Astrocyte (in vitro differentiated cells and primary cell): Measurements from ENCODE around the gene AMDHD1. TPM values are rescaled to one million over a fixed set of nuclear protein-coding genes. Genes with fewer than 3 reads are reported as not detected.
A peak's percentile ranks its signal among the peaks of the same experiment; 100 is the strongest.

Source experiments
- DNase-seq: peaks from one replicate; pipeline ENCODE4 v3.0.0-alpha.2; 2010; ENCODE audit warnings: low read depth
- FAIRE-seq: peaks from 2 replicates; lab custom pipeline; 2011; peaks lifted over from hg19 to GRCh38; lab: Jason Lieb, UNC
- H2AFZ ChIP-seq: 2 replicates; pipeline ENCODE4 v1.6.0; 2012; ENCODE audit warnings: low read depth, low read length, inconsistent platforms
- H3K27ac ChIP-seq: 2 replicates; pipeline ENCODE4 v1.5.1; 2011; ENCODE audit warnings: low read depth, low read length, inconsistent platforms
- H3K27me3 ChIP-seq: 2 replicates; pipeline ENCODE4 v1.6.0; 2011; ENCODE audit warnings: low read length, inconsistent platforms; ENCODE audit not compliant: insufficient read depth
- H3K36me3 ChIP-seq: 2 replicates; pipeline ENCODE4 v1.5.1; 2011; ENCODE audit warnings: low read length, inconsistent platforms; ENCODE audit not compliant: insufficient read depth
- H3K4me1 ChIP-seq: 2 replicates; pipeline ENCODE4 v1.5.1; 2011; ENCODE audit warnings: low read length, inconsistent platforms; ENCODE audit not compliant: insufficient read depth
- H3K4me2 ChIP-seq: 2 replicates; pipeline ENCODE4 v1.6.0; 2012; ENCODE audit warnings: low read length, inconsistent platforms
- H3K4me3 ChIP-seq: 2 replicates; pipeline ENCODE4 v1.5.1; 2011; ENCODE audit warnings: low read depth, mild to moderate bottlenecking, low read length, inconsistent platforms; ENCODE audit not compliant: insufficient read depth
- H3K79me2 ChIP-seq: 2 replicates; pipeline ENCODE4 v1.6.0; 2012; ENCODE audit warnings: mild to moderate bottlenecking, low read length, inconsistent platforms; ENCODE audit not compliant: insufficient read depth
- H3K9ac ChIP-seq: 2 replicates; pipeline ENCODE4 v1.6.0; 2012; ENCODE audit warnings: mild to moderate bottlenecking, low read length, inconsistent platforms
- H3K9me3 ChIP-seq: 2 replicates; pipeline ENCODE4 v1.5.1; 2012; ENCODE audit warnings: low read depth, mild to moderate bottlenecking, low read length, inconsistent platforms; ENCODE audit not compliant: insufficient read depth
- H4K20me1 ChIP-seq: 2 replicates; pipeline ENCODE4 v1.6.0; 2012; ENCODE audit warnings: low read length, inconsistent platforms; ENCODE audit not compliant: insufficient read depth
- H3K27ac Mint-ChIP-seq: one replicate; pipeline ENCODE4 v1.8.0; 2021; ENCODE audit warnings: mild to moderate bottlenecking, mixed read lengths; ENCODE audit not compliant: unreplicated experiment
- H3K27me3 Mint-ChIP-seq: one replicate; pipeline ENCODE4 v1.8.0; 2021; ENCODE audit warnings: low read depth, mixed read lengths; ENCODE audit not compliant: unreplicated experiment
- H3K36me3 Mint-ChIP-seq: one replicate; pipeline ENCODE4 v1.8.0; 2021; ENCODE audit warnings: low read depth, mixed read lengths; ENCODE audit not compliant: unreplicated experiment
- H3K4me1 Mint-ChIP-seq: one replicate; pipeline ENCODE4 v1.8.0; 2021; ENCODE audit warnings: low read depth, mixed read lengths; ENCODE audit not compliant: unreplicated experiment
- H3K4me3 Mint-ChIP-seq: one replicate; pipeline ENCODE4 v1.8.0; 2021; ENCODE audit warnings: mild to moderate bottlenecking, moderate library complexity, mixed read lengths; ENCODE audit not compliant: unreplicated experiment
- H3K9me3 Mint-ChIP-seq: one replicate; pipeline ENCODE4 v1.8.0; 2021; ENCODE audit warnings: mild to moderate bottlenecking, mixed read lengths; ENCODE audit not compliant: unreplicated experiment
- CTCF ChIP-seq: IDR thresholded peaks from 2 replicates; pipeline ENCODE4 v1.5.1; 2011; ENCODE audit warnings: low read depth, mild to moderate bottlenecking, inconsistent platforms, low read length, moderate library complexity; ENCODE audit not compliant: insufficient read depth
- EZH2 ChIP-seq: IDR thresholded peaks from 2 replicates; pipeline ENCODE4 v1.6.1; 2012; ENCODE audit warnings: mild to moderate bottlenecking, low read length, inconsistent platforms; ENCODE audit not compliant: insufficient read depth
- total RNA-seq: library from RNA; stranded (reverse); gene quantifications from 2 replicates; pipeline ENCODE4 v1.2.1, GENCODE V29; 2021

AMDHD1 gene
- total RNA-seq, 1 donor from 2014 or later = 0.52 TPM

GRCh38 chr12:95953000-95953399 is 9.9 kb downstream of the AMDHD1 start:
- Mint-ChIP-seq H3K9me3 (no peaks in the 10 kb centered on the region), H3K27ac (no peak overlapping the region), H3K4me3 (no peak overlapping the region), H3K4me1 (no peaks in the 10 kb centered on the region), H3K27me3 (peaks cover 4% of the 10 kb centered on the region), H3K36me3 (no peaks in the 10 kb centered on the region)
- Histone ChIP-seq H3K27ac (no peak overlapping the region), H3K9ac (no peak overlapping the region), H3K27me3 (peaks cover 14% of the 10 kb centered on the region), H3K4me1 (no peaks in the 10 kb centered on the region), H3K4me3 (no peak overlapping the region), H3K9me3 (no peaks in the 10 kb centered on the region), H4K20me1 (no peaks in the 10 kb centered on the region), H2AFZ (no peak overlapping the region), H3K4me2 (no peak overlapping the region), H3K36me3 (no peaks in the 10 kb centered on the region), H3K79me2 (no peaks in the 10 kb centered on the region)
- no peak for FAIRE-seq
- DNase-seq = no peak
- TF ChIP-seq CTCF (no peak), EZH2 (no peak)

- Histone ChIP-seq H3K79me2 (no peaks in the 10 kb centered on the region), H3K4me3 (no peak overlapping the region), H3K9ac (no peak overlapping the region), H3K36me3 (no peaks in the 10 kb centered on the region), H3K4me2 (no peak overlapping the region), H3K27ac (no peak overlapping the region), H2AFZ (no peak overlapping the region), H3K4me1 (no peaks in the 10 kb centered on the region), H3K27me3 (peaks cover 8% of the 10 kb centered on the region), H3K9me3 (no peaks in the 10 kb centered on the region), H4K20me1 (no peaks in the 10 kb centered on the region)
- no peak overlapping the region for H3K27ac Mint-ChIP-seq
- FAIRE-seq (no peak), DNase-seq (no peak)
- H3K9me3 Mint-ChIP-seq = no peaks in the 10 kb centered on the region
- H3K4me3 Mint-ChIP-seq = no peak overlapping the region
- H3K27me3 Mint-ChIP-seq = peaks cover 4% of the 10 kb centered on the region
- no peaks in the 10 kb centered on the region for H3K36me3 Mint-ChIP-seq
- H3K4me1 Mint-ChIP-seq = no peaks in the 10 kb centered on the region
- TF ChIP-seq CTCF (no peak), EZH2 (no peak)
Observed at GRCh38 chr12:95955549-95956159, 12.5 kb downstream of the AMDHD1 start.

DNA sequence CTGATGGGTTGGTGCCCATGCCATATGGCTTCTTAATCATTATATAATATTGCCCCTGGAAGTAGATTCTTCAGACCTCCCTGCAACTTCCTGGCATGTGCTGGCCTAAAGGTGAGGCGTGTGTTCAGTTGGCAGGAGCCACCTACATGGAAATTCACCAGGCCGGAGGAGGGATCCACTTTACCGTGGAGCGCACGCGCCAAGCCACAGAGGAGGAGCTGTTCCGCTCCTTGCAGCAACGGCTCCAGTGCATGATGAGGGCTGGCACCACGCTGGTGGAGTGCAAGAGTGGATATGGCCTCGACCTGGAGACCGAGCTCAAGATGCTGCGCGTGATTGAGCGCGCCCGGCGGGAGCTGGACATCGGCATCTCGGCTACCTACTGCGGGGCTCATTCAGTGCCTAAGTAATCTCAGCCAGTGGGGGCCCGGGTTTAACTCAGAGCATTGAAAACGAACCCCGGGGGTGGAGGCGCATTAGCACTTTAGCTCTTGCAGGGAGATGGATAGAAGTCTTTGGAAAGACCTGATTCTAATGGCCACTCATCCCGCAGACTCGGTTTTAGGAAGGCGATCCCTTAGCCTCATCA is 13.5 kb downstream of the AMDHD1 start:
- H3K27ac Mint-ChIP-seq = no peak overlapping the region
- peaks cover 6% of the 10 kb centered on the region for H3K27me3 Mint-ChIP-seq
- no peak overlapping the region for H3K4me3 Mint-ChIP-seq
- no peaks in the 10 kb centered on the region for H3K4me1 Mint-ChIP-seq
- Histone ChIP-seq H3K9me3 (no peaks in the 10 kb centered on the region), H3K27me3 (peaks cover 10% of the 10 kb centered on the region), H3K4me1 (no peaks in the 10 kb centered on the region), H3K27ac (no peak overlapping the region), H3K4me2 (no peak overlapping the region), H3K79me2 (no peaks in the 10 kb centered on the region), H3K4me3 (no peak overlapping the region), H2AFZ (peak overlapping the region; percentile 24), H4K20me1 (no peaks in the 10 kb centered on the region), H3K36me3 (no peaks in the 10 kb centered on the region), H3K9ac (no peak overlapping the region)
- TF ChIP-seq CTCF (no peak), EZH2 (no peak)
- no peaks in the 10 kb centered on the region for H3K9me3 Mint-ChIP-seq
- DNase-seq (no peak), FAIRE-seq (no peak)
- H3K36me3 Mint-ChIP-seq = no peaks in the 10 kb centered on the region
